MCF 10A (cell line): ENCODE data around the gene REXO1. TPM values are rescaled to one million over a fixed set of nuclear protein-coding genes. Genes with fewer than 3 reads are reported as not detected.

Experiments used
- BruUV-seq: library from RNA; stranded (reverse); fragments of 400-500 nt; replicated peaks from 2 replicates; lab custom pipeline; 2021; lab: Mats Ljungman, UMichigan
- CTCF ChIA-PET: fragments of 300-600 bp; sonication (Branson Sonifier 250); formaldehyde crosslinking; extraction: SDS; loops from one replicate; lab custom pipeline; 2021; ENCODE audit warnings: antibody characterized with exemption, inconsistent platforms; lab: Yijun Ruan, JAX
- POLR2A ChIA-PET: fragments of 300-600, 350-650 bp; sonication (Branson Sonifier 250); formaldehyde crosslinking; extraction: SDS; loops from one replicate; lab custom pipeline; 2020; ENCODE audit warnings: antibody characterized with exemption, inconsistent platforms; lab: Yijun Ruan, JAX
- DNase-seq: peaks from one replicate; pipeline ENCODE4 v3.0.0-alpha.2; 2018; ENCODE audit not compliant: unreplicated experiment
- H3K27ac Mint-ChIP-seq: one replicate; pipeline ENCODE4 v1.8.0; 2022; ENCODE audit warnings: mild to moderate bottlenecking, low read depth, mixed read lengths; ENCODE audit not compliant: unreplicated experiment
- H3K27me3 Mint-ChIP-seq: one replicate; pipeline ENCODE4 v1.8.0; 2022; ENCODE audit warnings: mixed read lengths; ENCODE audit not compliant: insufficient read depth, unreplicated experiment
- H3K36me3 Mint-ChIP-seq: one replicate; pipeline ENCODE4 v1.8.0; 2022; ENCODE audit warnings: mild to moderate bottlenecking, moderate library complexity, mixed read lengths; ENCODE audit not compliant: insufficient read depth, unreplicated experiment
- H3K4me1 Mint-ChIP-seq: one replicate; pipeline ENCODE4 v1.8.0; 2022; ENCODE audit warnings: mixed read lengths; ENCODE audit not compliant: insufficient read depth, unreplicated experiment
- H3K4me3 Mint-ChIP-seq: one replicate; pipeline ENCODE4 v1.8.0; 2022; ENCODE audit warnings: mild to moderate bottlenecking, moderate library complexity, mixed read lengths; ENCODE audit not compliant: unreplicated experiment
- H3K9me3 Mint-ChIP-seq: one replicate; pipeline ENCODE4 v1.8.0; 2022; ENCODE audit warnings: mixed read lengths; ENCODE audit not compliant: unreplicated experiment
- CTCF ChIP-seq: fragments of 200-600 bp; IDR thresholded peaks from one replicate; pipeline ENCODE4 v1.8.0; 2022; ENCODE audit warnings: antibody characterized with exemption, mild to moderate bottlenecking; ENCODE audit not compliant: unreplicated experiment
- intact Hi-C: fragments of 100-400 bp; cut with micrococcal nuclease; formaldehyde crosslinking; loops from 2 replicates; pipeline ENCODE4 v1.14.1; 2022
- total RNA-seq: library from RNA; stranded (reverse); gene quantifications from 2 replicates; pipeline ENCODE4 v1.2.3, GENCODE V29; 2022

Gene REXO1
- total RNA-seq, 1 experiment from 2014 or later, result 36.4 TPM

GRCh38 chr19:1855040-1855827, 7.0 kb upstream of the REXO1 start:
- no peaks in the 10 kb centered on the region for H3K27me3 Mint-ChIP-seq
- ChIA-PET POLR2A (interaction anchor here (0.6 to 1.7 kb wide), 10 partner anchors 9 to 1175 kb away, joined by 3 to 10 read pairs (median 4); no protein-coding TSS in a partner anchor), CTCF (interaction anchor here (0.6 kb wide), 2 partner anchors 12 to 74 kb away, joined by 3 to 4 read pairs; no protein-coding TSS in a partner anchor)
- intact Hi-C loops, result no loop called here
- no peaks in the 10 kb centered on the region for H3K9me3 Mint-ChIP-seq
- DNase-seq, result peak; percentile 92
- peaks cover 12% of the 10 kb centered on the region for H3K4me1 Mint-ChIP-seq
- H3K27ac Mint-ChIP-seq, result peak overlapping the region; percentile 57
- no TSS peak for BruUV-seq
- H3K4me3 Mint-ChIP-seq, result peak overlapping the region; percentile 71
- peaks cover 7% of the 10 kb centered on the region for H3K36me3 Mint-ChIP-seq
- no peak for TF ChIP-seq CTCF

GRCh38 chr19:1854542-1855039, 6.3 kb upstream of the REXO1 start:
- peak overlapping the region; percentile 71 for H3K4me3 Mint-ChIP-seq
- DNase-seq, result peak; percentile 37
- no TSS peak for BruUV-seq
- ChIA-PET CTCF (interaction anchor here (0.6 kb wide), 1 partner anchor 12 kb away, joined by 4 read pairs; no protein-coding TSS in a partner anchor), POLR2A (interaction anchor here (0.7 to 1.7 kb wide), 3 partner anchors 21 to 1174 kb away, joined by 3 to 10 read pairs (median 3); no protein-coding TSS in a partner anchor)
- peaks cover 16% of the 10 kb centered on the region for H3K4me1 Mint-ChIP-seq
- intact Hi-C loops, result no loop called here
- H3K27me3 Mint-ChIP-seq, result no peaks in the 10 kb centered on the region
- no peaks in the 10 kb centered on the region for H3K9me3 Mint-ChIP-seq
- peaks cover 12% of the 10 kb centered on the region for H3K36me3 Mint-ChIP-seq
- peak overlapping the region; percentile 57 for H3K27ac Mint-ChIP-seq
- no peak for TF ChIP-seq CTCF

- DNase-seq, result no peak
- H3K36me3 Mint-ChIP-seq, result peaks cover 12% of the 10 kb centered on the region
- H3K27ac Mint-ChIP-seq, result no peak overlapping the region
- POLR2A ChIA-PET, result interaction anchor here (0.7 to 1.7 kb wide), 2 partner anchors 21 to 1173 kb away, joined by 3 to 10 read pairs; no protein-coding TSS in a partner anchor
- no TSS peak for BruUV-seq
- peaks cover 11% of the 10 kb centered on the region for H3K4me1 Mint-ChIP-seq
- no peak for TF ChIP-seq CTCF
- H3K27me3 Mint-ChIP-seq, result no peaks in the 10 kb centered on the region
- intact Hi-C loops, result no loop called here
- CTCF ChIA-PET, result interaction anchor here (0.7 to 1.8 kb wide), 2 partner anchors 16 to 236 kb away, joined by 3 to 4 read pairs; no protein-coding TSS in a partner anchor
- H3K9me3 Mint-ChIP-seq, result no peaks in the 10 kb centered on the region
- peak overlapping the region; percentile 71 for H3K4me3 Mint-ChIP-seq
Measured at GRCh38 chr19:1854039-1854541, 5.8 kb upstream of the REXO1 start.
